ENCODE results near the gene SIGLEC5.

DNA sequence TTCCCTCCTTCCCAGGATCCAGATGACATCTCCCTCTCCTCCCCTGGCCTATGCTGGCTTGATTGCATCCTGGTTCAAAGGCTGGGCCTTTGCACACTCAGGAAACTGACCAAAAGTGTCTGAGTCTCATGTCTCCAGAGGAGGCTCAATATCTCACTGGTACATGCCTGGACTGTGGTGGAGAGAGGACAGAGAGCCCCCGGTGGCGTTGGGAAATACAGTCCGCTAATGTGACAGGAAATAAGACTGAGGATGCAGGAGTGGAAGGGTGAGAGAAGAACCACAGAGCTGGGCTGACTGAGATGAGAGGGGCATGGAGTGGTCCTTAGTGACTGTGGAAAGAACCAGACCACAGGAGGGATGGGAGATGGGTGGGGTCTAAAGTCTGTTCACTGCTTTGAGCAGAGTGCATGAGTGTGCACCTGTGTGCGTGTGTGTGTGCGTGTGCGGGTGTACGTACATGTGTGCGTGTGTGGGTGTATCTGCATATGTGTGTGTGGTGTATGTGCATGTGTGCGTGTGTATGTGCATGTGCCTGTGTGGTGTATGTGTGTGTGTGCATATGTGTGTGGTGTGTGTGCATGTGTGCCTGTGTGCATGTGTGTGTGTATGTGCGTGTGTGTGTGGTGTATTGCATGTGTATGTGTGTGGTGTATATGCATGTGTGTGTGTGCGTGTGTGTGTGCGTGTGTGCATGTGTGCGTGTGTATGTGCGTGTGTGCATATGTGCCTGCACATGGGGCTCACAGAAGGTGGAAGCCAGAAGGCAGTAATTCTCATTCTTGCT lies 1.9 kb downstream of the SIGLEC5 start:
- TF ChIP-seq NRF1 (IDR thresholded peaks at IDR 0.05; ENCODE audit: low read depth, low read length): no peak
- no peak for TF ChIP-seq CTCF (IDR thresholded peaks at IDR 0.05)
- TF ChIP-seq TEAD4 (IDR thresholded peaks at IDR 0.05; ENCODE audit: borderline replicate concordance, insufficient read depth): no peak
- no peak for TF ChIP-seq NFIC (IDR thresholded peaks at IDR 0.05; ENCODE audit: borderline replicate concordance)
- no peak for TF ChIP-seq RFX5 (IDR thresholded peaks at IDR 0.05; ENCODE audit: low read length)
- TF ChIP-seq TCF12 (IDR thresholded peaks at IDR 0.05): no peak
- TF ChIP-seq MAX (IDR thresholded peaks at IDR 0.05; ENCODE audit: low read depth): no peak
- TF ChIP-seq RAD21 (IDR thresholded peaks at IDR 0.05; ENCODE audit: low read length): no peak
- TF ChIP-seq EZH2phosphoT487 (IDR thresholded peaks at IDR 0.05; ENCODE audit: borderline replicate concordance, low read depth): no peak
- TF ChIP-seq GABPA (IDR thresholded peaks at IDR 0.05; ENCODE audit: low read depth): no peak
